Measurements from ENCODE around the gene STIM2. TPM values are rescaled to one million over a fixed set of nuclear protein-coding genes. Genes with fewer than 3 reads are reported as not detected.

Gene STIM2
- total and polyA plus RNA-seq, 10 of the 15 experiments (the other 5 are each of a cell fraction or from before 2014, with no cell fraction given): 4.7 to 41.5 (median 16.9) TPM

- Histone ChIP-seq H3K36me3 (ENCODE audit: control insufficient read depth in 2 of 2, insufficient read depth in 2 of 2, low read length in 1 of 2) (peaks cover 0 to 2% of the 10 kb centered on the region in 2 experiments; a peak in 1 of 4 replicates), H3K27me3 (replicated peaks in 1 of 2; ENCODE audit: control insufficient read depth in 2 of 2, insufficient read depth in 2 of 2, low read length in 1 of 2) (no peaks in the 10 kb centered on the region), H3K79me2 (ENCODE audit: control insufficient read depth, insufficient read depth, low read length) (no peaks in the 10 kb centered on the region), H3K4me1 (ENCODE audit: control insufficient read depth, insufficient read depth, low read length) (peaks cover 29% of the 10 kb centered on the region), H3K9me3 (replicated peaks; ENCODE audit: control insufficient read depth, insufficient read depth, low read length) (no peaks in the 10 kb centered on the region; the same call in 1 of the 3 replicates), H3K27ac (ENCODE audit: control insufficient read depth, insufficient read depth) (no peak overlapping the region), H3K9ac (ENCODE audit: control insufficient read depth, insufficient read depth, low read length) (no peak overlapping the region), H4K20me1 (ENCODE audit: control insufficient read depth, insufficient read depth) (no peaks in the 10 kb centered on the region), H3K4me2 (ENCODE audit: control insufficient read depth, insufficient read depth) (no peak overlapping the region), H2AFZ (ENCODE audit: control insufficient read depth, low read depth, low read length) (no peak overlapping the region), H3K4me3 (no peak overlapping the region)
- WGBS (ENCODE audit: insufficient coverage, insufficient replicate concordance, low lambda C conversion rate, missing lambda C conversion rate): 78% methylated on average over 3 of the region's 3 CpGs
- DNase-seq (ENCODE audit: low read depth, low spot score) (no peak), ATAC-seq (no peak), FAIRE-seq (no peak)
- CTCF ChIA-PET: interaction anchor here (0.8 to 2.4 kb wide), 9 partner anchors 10 to 532 kb away, joined by 3 to 11 read pairs (median 3); no protein-coding TSS in a partner anchor
- 0 out of 2 replicates have a peak, but pooled peaks have one; percentile 42 for TF ChIP-seq ZNF217 (IDR thresholded peaks at IDR 0.05)
- no peak for TF ChIP-seq ESRRA (IDR thresholded peaks at IDR 0.05; ENCODE audit: low read length)
- intact Hi-C loops (cut with micrococcal nuclease; ENCODE audit: unreplicated experiment) (no loop called here), in situ Hi-C loops (cut with MboI) (loop anchor here (10.0 kb wide), 1 partner anchor 106 kb away; no protein-coding TSS in a partner anchor)
- BruUV-seq (replicated peaks): no TSS peak
- SMC1A ChIA-PET (ENCODE audit: uncharacterized antibody, unreplicated experiment): interaction anchor here (0.6 to 5.6 kb wide), 14 partner anchors 10 to 267 kb away, joined by 3 to 92 read pairs (median 4); partner anchors contain the start of gene STIM2
- POLR2A ChIA-PET: interaction anchor here (1.7 to 4.0 kb wide), 3 partner anchors 106 to 133 kb away, joined by 7 to 33 read pairs (median 31); partner anchors contain the start of gene STIM2
- RAD21 ChIA-PET (ENCODE audit: unreplicated experiment): interaction anchor here (0.6 to 5.1 kb wide), 11 partner anchors 8 to 171 kb away, joined by 3 to 82 read pairs (median 6); partner anchors contain the start of gene STIM2
Observed at GRCh38 chr4:26991057-26991456, 130.4 kb downstream of the STIM2 start.

- Histone ChIP-seq H3K4me2 (ENCODE audit: control insufficient read depth, insufficient read depth) (peak overlapping the region; percentile 83), H3K9ac (ENCODE audit: control insufficient read depth, insufficient read depth, low read length) (peak overlapping the region; percentile 60), H2AFZ (ENCODE audit: control insufficient read depth, low read depth, low read length) (peak overlapping the region; percentile 28), H4K20me1 (ENCODE audit: control insufficient read depth, insufficient read depth) (no peaks in the 10 kb centered on the region), H3K36me3 (ENCODE audit: control insufficient read depth in 2 of 2, insufficient read depth in 2 of 2, low read length in 1 of 2) (peaks cover 0 to 2% of the 10 kb centered on the region in 2 experiments; a peak in 1 of 4 replicates), H3K79me2 (ENCODE audit: control insufficient read depth, insufficient read depth, low read length) (no peaks in the 10 kb centered on the region), H3K27ac (ENCODE audit: control insufficient read depth, insufficient read depth) (peak overlapping the region; percentile 89), H3K9me3 (replicated peaks; ENCODE audit: control insufficient read depth, insufficient read depth, low read length) (no peaks in the 10 kb centered on the region; the same call in 1 of the 3 replicates), H3K27me3 (replicated peaks in 1 of 2; ENCODE audit: control insufficient read depth in 2 of 2, insufficient read depth in 2 of 2, low read length in 1 of 2) (no peaks in the 10 kb centered on the region), H3K4me3 (peak overlapping the region; percentile 39; the same call in 1 of the 2 replicates), H3K4me1 (ENCODE audit: control insufficient read depth, insufficient read depth, low read length) (peaks cover 21% of the 10 kb centered on the region)
- in situ Hi-C loops (cut with MboI) (loop anchor here (10.0 kb wide), 1 partner anchor 108 kb away; no protein-coding TSS in a partner anchor), intact Hi-C loops (cut with micrococcal nuclease; ENCODE audit: unreplicated experiment) (loop anchor here (1.0 to 2.0 kb wide), 2 partner anchors 107 to 132 kb away; partner anchors contain the start of gene STIM2)
- WGBS (ENCODE audit: insufficient coverage, insufficient replicate concordance, low lambda C conversion rate, missing lambda C conversion rate): 1% methylated on average over 3 of the region's 3 CpGs
- FAIRE-seq: peak; percentile 91
- peak; percentile 72 for DNase-seq (ENCODE audit: low read depth, low spot score)
- CTCF ChIA-PET: interaction anchor here (0.6 to 2.4 kb wide), 9 partner anchors 8 to 818 kb away, joined by 3 to 15 read pairs (median 5); partner anchors contain the start of gene STIM2
- SMC1A ChIA-PET (ENCODE audit: uncharacterized antibody, unreplicated experiment): interaction anchor here (0.7 to 5.6 kb wide), 31 partner anchors 9 to 688 kb away, joined by 3 to 92 read pairs (median 4); partner anchors contain the start of gene STIM2
- no TSS peak for BruUV-seq (replicated peaks)
- peak; percentile 94 for ATAC-seq
- POLR2A ChIA-PET: interaction anchor here (1.1 to 4.0 kb wide), 8 partner anchors 8 to 269 kb away, joined by 3 to 33 read pairs (median 6); partner anchors contain the start of gene STIM2
- RAD21 ChIA-PET (ENCODE audit: unreplicated experiment): interaction anchor here (0.9 to 5.1 kb wide), 17 partner anchors 8 to 269 kb away, joined by 3 to 82 read pairs (median 5); partner anchors contain the start of gene STIM2
- TF ChIP-seq EGR1 (IDR thresholded peaks at IDR 0.05; ENCODE audit: borderline replicate concordance in 1 of 2, low read depth in 2 of 2, low read length in 2 of 2): peak in 1 of 2 experiments; percentile 91; a peak in 2 of 3 replicates
- peak; percentile 77; the same call in 1 of the 2 replicates for TF ChIP-seq TCF7 (IDR thresholded peaks at IDR 0.05; ENCODE audit: borderline replicate concordance)
- no peak for TF ChIP-seq POLR2AphosphoS2 (IDR thresholded peaks at IDR 0.05; ENCODE audit: low read depth, low read length)
- 0 out of 2 replicates have a peak, but pooled peaks have one; percentile 2 for TF ChIP-seq CREB1 (IDR thresholded peaks at IDR 0.05; ENCODE audit: low read depth)
- TF ChIP-seq ZNF217 (IDR thresholded peaks at IDR 0.05): peak; percentile 85; the same call in 1 of the 2 replicates
- TF ChIP-seq MTA3 (IDR thresholded peaks at IDR 0.05; ENCODE audit: borderline replicate concordance, low read length): peak; percentile 73; the same call in 1 of the 2 replicates
- TF ChIP-seq ZNF592 (IDR thresholded peaks at IDR 0.05): no peak
Observed at GRCh38 chr4:26992657-26993361, 132.2 kb downstream of the STIM2 start.

Measured in GM12878 (cell line).